Mononuclear cell (primary cell): ENCODE measurements around the gene TAF1. TPM values are rescaled to one million over a fixed set of nuclear protein-coding genes. Genes with fewer than 3 reads are reported as not detected.
"Not testable (repeated sequence)": the region's sequence is repeated elsewhere in the genome, so short reads cannot be mapped to it uniquely, and the experiment has no call there.

Source experiments
- H3K27me3 ChIP-seq: 2 replicates; pipeline ENCODE4 v1.6.0; 2011; ENCODE audit warnings: low read length, control low read depth; ENCODE audit not compliant: insufficient read depth
- H3K4me1 ChIP-seq: 2 replicates; pipeline ENCODE4 v1.5.1; 2011; ENCODE audit warnings: mild to moderate bottlenecking, low read length, control low read depth; ENCODE audit not compliant: insufficient read depth
- H3K4me3 ChIP-seq: 2 replicates; pipeline ENCODE4 v1.5.1; 2011; ENCODE audit warnings: mild to moderate bottlenecking, low read length, moderate library complexity
- H3K9me3 ChIP-seq: 2 replicates; pipeline ENCODE4 v1.5.1; 2011; ENCODE audit warnings: low read depth, mild to moderate bottlenecking, control low read depth, low read length
- total RNA-seq: library from RNA; depleted of rRNA; stranded (reverse); fragments of >200 nt; gene quantifications from one replicate; pipeline ENCODE4 v1.2.3, GENCODE V29; 2012

Gene TAF1
- total RNA-seq, 1 donor: 61.8 TPM

DNA sequence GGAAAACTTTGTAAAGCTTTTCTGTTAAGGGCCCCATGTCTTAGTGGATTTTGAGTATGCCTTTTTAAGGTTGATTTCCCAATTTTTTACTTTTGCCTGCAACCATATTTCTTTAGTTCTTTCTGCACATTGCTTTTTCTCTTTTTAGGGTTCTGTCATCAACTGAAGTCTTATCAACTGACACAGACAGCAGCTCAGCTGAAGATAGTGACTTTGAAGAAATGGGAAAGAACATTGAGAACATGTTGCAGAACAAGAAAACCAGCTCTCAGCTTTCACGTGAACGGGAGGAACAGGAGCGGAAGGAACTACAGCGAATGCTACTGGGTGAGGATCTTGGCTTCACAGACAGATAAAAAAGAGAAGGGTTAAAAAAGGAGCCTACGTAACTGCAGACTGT is 27.8 kb downstream of the TAF1 start:
- Histone ChIP-seq H3K9me3 (no peaks in the 10 kb centered on the region), H3K4me3 (no peak overlapping the region), H3K27me3 (no peaks in the 10 kb centered on the region), H3K4me1 (no peaks in the 10 kb centered on the region)

DNA sequence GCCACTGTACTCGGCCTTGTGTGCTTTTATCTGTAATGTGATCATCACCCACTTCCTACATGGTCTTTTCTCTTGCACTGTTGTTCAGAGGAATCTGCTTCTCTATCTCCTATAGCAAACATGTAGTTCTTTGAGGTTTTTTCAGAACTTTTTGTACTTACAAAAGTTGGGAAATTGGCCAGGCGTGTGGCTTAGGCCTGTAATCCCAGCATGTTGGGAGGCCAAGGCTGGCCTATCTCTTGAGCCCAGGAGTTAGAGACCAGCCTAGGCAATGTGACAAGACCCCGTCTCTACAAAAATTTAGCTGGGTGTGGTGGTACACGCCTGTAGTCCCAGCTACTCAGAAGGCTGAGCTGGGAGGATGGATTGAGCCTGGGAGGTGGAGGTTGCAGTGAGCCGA is 30.4 kb downstream of the TAF1 start:
- H3K4me1 ChIP-seq: no peaks in the 10 kb centered on the region
- H3K9me3 ChIP-seq: no peaks in the 10 kb centered on the region

DNA sequence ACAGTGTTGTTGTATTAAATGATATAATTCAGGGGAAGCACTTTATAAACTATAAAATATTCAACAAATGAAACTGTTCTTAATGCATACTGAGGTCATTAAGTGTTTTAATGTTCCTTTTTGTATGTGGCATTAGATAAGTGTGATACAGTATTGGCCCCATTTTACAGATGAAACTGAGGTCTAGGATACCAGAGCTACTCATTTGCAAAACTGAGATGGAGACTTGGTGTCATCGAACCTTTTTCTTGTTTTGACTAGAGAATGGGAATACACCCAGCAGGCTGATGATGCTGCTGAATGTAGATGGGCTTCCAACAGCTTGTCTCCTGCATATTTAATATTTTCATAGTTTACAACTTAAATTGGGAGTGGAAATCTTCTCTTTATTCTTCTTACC is 34.6 kb downstream of the TAF1 start:
- Histone ChIP-seq H3K4me3 (no peak overlapping the region), H3K27me3 (no peaks in the 10 kb centered on the region), H3K9me3 (no peaks in the 10 kb centered on the region), H3K4me1 (no peaks in the 10 kb centered on the region)

More for the DNA sequence above, 30.4 kb downstream of the TAF1 start:
- H3K27me3 ChIP-seq: no peaks in the 10 kb centered on the region
- H3K4me3 ChIP-seq: no peak overlapping the region

DNA sequence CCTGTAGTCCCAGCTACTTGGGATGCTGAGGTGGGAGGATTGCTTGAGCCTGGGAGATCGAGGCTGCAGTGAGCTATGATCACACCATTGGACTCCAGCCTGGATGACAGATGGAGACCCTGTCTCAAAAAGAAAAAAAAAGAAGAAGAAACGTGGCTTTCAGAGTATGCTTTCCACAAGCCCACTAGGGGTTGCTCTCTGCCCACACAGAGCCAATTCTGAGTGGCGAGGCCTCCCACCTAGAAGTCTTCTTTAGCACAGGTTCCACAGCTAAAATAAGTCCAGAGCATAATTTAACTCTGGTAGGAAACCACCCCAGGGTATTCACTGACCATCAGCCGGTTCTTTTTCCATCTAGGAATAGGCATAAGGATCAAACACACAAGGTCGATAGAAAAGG is 50.1 kb downstream of the TAF1 start:
- not testable (repeated sequence) for H3K4me1 ChIP-seq, H3K27me3 ChIP-seq, H3K9me3 ChIP-seq, H3K4me3 ChIP-seq

DNA sequence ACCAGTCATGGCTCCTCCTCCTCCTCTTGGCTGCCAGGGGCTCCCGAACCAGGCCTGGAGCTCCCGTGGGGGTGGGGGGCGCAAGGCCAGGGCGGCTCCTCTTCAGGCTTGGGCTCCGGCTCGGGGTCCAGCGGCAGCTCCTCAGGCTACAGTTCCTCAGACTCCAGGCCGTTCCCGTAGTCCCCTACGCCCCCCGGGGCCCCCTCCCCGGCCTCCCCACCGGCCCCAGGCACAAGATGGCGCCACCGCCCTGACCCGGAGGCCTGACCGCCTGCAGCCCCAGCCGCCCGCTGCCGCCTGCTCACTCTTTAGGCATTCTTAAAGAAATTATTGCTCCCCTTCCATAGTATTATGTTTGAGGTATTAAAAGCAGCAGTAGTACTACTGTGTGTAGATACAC is 54.5 kb downstream of the TAF1 start:
- Histone ChIP-seq H3K9me3 (no peaks in the 10 kb centered on the region), H3K4me1 (no peaks in the 10 kb centered on the region), H3K4me3 (no peak overlapping the region), H3K27me3 (no peaks in the 10 kb centered on the region)

DNA sequence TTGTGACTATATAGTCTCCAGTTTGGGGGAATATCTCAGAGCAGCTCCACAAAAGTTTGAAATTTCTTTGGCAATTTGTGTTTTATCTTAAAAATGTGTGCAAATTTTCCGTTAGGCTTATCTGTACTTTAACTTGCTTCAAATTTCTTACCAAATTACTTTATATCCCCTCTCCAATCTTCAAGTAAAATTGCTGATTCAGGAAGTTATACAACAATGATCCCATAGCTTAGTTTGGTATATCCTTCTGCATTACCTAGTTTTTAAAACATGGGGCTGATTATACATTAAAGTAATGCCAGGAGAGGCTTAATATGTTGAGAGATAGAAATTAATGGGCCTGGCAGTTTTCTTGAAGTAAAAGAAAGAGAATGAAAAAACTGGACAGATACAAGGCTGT is 66.6 kb downstream of the TAF1 start:
- Histone ChIP-seq H3K4me1 (no peaks in the 10 kb centered on the region), H3K9me3 (no peaks in the 10 kb centered on the region), H3K27me3 (no peaks in the 10 kb centered on the region), H3K4me3 (no peak overlapping the region)

DNA sequence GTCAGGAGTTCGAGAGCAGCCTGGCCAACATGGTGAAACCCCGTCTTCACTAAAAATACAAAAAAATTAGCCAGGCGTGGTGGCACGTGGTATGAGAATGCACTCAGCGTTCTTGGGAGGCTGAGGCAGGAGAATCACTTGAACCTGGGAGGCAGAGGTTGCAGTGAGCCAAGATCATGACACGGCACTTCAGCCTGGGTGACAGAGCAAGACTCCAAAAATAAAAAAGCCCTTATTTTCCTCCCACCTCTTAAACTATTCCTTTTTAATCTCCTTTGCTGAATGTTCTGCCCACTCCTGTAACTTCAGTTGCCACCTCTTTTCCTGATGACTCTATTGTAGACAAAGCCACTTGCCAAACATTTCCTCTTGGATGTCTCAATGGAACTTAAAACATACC is 72.6 kb downstream of the TAF1 start:
- H3K4me3 ChIP-seq: no peak overlapping the region
- H3K9me3 ChIP-seq: no peaks in the 10 kb centered on the region
- H3K27me3 ChIP-seq: no peaks in the 10 kb centered on the region
- no peaks in the 10 kb centered on the region for H3K4me1 ChIP-seq

DNA sequence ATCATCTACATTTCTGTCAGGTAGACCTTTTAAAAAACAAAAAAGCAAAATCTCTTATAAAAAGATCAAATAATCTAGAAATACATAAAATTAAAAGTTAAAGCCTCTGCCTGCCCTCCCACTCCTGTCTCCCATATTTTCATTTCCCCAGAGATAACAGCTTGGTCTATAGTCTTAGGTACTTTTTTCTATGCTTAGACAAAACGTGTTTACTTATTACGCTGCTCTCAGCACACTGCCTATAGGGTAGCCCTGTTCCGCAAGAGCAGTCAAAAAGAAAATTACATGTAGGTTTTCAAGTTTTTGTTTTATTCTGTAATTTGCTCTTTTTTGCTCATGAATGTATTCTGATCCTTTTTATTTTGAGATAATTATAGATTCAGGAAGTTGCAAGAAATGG is 73.3 kb downstream of the TAF1 start:
- Histone ChIP-seq H3K4me3 (no peak overlapping the region), H3K9me3 (no peaks in the 10 kb centered on the region), H3K4me1 (no peaks in the 10 kb centered on the region), H3K27me3 (no peaks in the 10 kb centered on the region)

DNA sequence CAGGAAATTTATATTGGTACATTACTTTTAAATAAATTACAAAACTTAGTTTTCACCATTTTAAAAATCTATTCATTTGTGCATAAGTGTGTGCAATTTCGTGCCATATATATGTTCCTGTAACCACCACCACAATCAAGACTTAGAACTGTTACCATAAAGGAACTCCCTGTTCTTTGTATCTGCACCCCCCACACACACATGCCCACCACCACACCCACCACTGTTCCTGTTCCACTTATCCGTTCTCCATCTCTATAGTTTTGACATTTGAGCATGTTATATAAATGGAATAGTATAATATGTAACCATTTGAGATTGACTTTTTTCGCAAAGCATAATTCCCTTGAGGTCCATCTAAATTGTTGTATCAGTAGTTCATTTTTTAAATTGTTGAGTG is 73.7 kb downstream of the TAF1 start:
- Histone ChIP-seq H3K27me3 (no peaks in the 10 kb centered on the region), H3K4me3 (no peak overlapping the region), H3K9me3 (no peaks in the 10 kb centered on the region), H3K4me1 (no peaks in the 10 kb centered on the region)

DNA sequence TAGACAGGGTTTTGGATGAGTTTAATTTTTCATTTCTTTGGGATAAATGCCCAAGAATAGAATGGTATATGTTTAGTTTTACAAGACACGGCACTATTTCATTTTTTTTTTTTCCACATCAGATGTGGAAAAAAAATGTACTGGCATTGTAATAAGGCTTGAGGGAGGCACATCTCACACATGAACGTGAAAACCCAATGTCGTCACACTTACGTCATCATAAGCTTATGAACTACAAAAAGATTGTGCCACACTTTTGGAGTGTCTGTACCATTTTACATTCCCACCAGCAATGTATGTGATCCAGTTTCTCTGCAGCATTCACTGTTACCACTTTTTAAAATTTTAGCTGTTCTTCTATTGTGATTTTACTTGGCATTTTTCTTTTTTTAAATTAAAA is 74.2 kb downstream of the TAF1 start:
- H3K4me1 ChIP-seq: no peaks in the 10 kb centered on the region
- H3K4me3 ChIP-seq: no peak overlapping the region
- no peaks in the 10 kb centered on the region for H3K9me3 ChIP-seq
- H3K27me3 ChIP-seq: no peaks in the 10 kb centered on the region

DNA sequence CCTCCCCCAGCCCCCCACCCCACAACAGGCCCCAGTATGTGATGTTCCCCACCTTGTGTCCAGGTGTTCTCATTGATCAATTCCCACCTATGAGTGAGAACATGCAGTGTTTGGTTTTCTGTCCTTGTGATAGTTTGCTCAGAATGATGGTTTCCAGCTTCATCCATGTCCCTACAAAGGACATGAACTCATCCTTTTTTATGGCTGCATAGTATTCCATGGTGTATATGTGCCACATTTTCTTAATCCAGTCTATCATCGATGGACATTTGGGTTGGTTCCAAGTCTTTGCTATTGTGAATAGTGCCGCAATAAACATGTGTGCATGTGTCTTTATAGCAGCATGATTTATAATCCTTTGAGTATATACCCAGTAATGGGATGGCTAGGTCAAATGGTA is 75.7 kb downstream of the TAF1 start:
- not testable (repeated sequence) for H3K27me3 ChIP-seq, H3K4me3 ChIP-seq, H3K4me1 ChIP-seq, H3K9me3 ChIP-seq

DNA sequence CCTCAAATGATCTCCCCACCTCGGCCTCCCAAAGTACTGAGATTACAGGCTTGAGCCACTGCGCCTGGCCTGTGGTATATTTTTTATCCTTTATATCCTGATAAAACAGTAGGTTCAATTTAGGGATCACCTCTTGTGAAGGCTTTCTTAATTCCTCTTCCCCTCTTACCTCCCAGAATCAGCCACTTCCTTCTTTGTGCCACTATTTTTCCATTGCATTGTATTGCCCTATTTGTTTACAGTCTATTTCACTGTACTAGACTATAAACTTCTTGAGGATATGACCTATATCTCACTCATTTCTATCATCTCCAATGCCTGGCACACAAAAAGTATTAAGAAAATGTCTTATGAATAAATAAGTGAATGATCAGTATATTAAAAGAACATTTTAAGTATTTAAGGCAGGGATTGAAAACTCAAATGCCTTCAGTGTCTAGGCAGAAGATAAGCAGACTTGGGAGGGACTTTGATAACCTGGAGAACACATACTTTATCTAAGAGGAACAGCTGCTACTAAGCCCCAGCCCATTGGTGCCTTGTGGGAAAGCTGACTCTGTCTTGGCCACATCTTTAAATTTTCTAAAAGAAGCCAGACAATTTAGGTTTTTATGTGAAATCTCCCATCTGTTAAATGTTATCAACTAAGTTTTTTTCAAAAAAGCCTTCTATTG is 84.4 kb downstream of the TAF1 start:
- no peak overlapping the region for H3K4me3 ChIP-seq
- H3K9me3 ChIP-seq: no peaks in the 10 kb centered on the region
- H3K27me3 ChIP-seq: no peaks in the 10 kb centered on the region
- H3K4me1 ChIP-seq: no peaks in the 10 kb centered on the region

DNA sequence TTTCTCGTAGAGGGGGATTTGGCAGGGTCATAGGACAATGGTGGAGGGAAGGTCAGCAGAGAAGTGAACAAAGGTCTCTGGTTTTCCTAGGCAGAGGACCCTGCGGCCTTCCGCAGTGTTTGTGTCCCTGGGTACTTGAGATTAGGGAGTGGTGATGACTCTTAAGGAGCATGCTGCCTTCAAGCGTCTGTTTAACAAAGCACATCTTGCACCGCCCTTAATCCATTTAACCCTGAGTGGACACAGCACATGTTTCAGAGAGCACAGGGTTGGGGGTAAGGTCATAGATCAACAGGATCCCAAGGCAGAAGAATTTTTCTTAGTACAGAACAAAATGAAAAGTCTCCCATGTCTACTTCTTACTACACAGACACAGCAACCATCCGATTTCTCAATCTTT is 85.4 kb downstream of the TAF1 start:
- not testable (repeated sequence) for H3K27me3 ChIP-seq, H3K9me3 ChIP-seq, H3K4me1 ChIP-seq, H3K4me3 ChIP-seq

DNA sequence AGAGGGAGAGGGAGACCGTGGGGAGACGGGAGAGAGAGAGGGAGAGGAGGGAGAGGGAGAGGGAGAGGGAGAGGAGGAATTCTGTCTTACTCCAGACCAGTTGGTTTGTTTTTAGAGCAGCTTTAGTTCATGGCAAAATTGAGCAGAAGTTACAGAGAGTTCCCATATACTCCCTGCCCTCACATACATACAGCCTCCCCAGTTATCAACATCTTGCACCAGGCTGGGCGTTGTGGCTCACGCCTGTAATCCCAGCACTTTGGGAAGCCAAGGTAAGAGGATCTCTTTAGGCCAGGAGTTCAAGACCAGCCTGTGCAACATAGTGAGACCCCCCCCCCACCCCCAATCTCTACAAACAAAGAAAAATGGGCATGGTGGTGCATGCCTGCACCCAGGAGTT is 86.9 kb downstream of the TAF1 start:
- H3K4me3 ChIP-seq: no peak overlapping the region
- no peaks in the 10 kb centered on the region for H3K4me1 ChIP-seq

DNA sequence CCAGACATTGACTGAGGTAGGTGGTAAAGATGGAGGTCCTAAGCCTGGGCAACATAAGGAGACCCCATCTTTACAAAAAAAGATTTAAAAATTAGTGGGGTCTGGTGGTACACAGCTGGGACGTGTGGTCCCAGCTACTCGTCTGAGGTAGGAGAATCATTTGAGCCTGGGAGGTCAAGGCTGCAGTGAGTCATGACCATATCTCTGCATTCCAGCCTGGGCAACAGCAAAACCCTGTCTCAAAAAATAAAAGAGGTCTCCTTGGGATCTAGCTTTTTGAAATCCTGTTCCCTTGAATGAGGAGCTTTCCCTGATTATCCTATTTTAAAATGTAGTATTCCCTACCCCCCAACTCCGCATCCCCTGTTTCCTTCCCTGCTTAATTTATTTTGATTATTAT is 88.1 kb downstream of the TAF1 start:
- no peaks in the 10 kb centered on the region for H3K9me3 ChIP-seq
- no peak overlapping the region for H3K4me3 ChIP-seq
- H3K27me3 ChIP-seq: no peaks in the 10 kb centered on the region
- no peaks in the 10 kb centered on the region for H3K4me1 ChIP-seq

More for the DNA sequence above, 86.9 kb downstream of the TAF1 start:
- H3K9me3 ChIP-seq: no peaks in the 10 kb centered on the region
- no peaks in the 10 kb centered on the region for H3K27me3 ChIP-seq

DNA sequence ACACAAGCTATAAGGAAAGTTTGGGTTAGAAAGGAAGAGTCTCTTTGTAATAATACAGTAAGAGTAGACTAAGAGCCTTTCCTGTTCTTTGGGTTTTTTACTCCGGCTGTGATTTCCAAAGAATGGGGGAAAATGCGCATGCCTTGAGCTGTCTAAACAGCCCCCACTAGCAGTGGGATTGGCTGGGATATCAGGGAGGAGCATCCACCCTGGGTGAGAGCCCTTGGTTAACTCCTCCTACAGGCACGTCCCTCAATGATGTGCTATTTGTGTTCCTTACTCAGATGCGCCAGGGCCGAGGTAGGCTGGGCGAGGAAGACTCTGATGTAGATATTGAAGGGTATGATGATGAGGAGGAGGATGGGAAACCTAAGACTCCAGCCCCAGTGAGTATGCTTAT is 92.7 kb downstream of the TAF1 start:
- Histone ChIP-seq H3K27me3 (no peaks in the 10 kb centered on the region), H3K4me3 (no peak overlapping the region), H3K4me1 (no peaks in the 10 kb centered on the region), H3K9me3 (no peaks in the 10 kb centered on the region)
